ENCODE results near the gene CD3E. TPM values are rescaled to one million over a fixed set of nuclear protein-coding genes. Genes with fewer than 3 reads are reported as not detected.

Gene CD3E
- total RNA-seq, 1 donor from 2014 or later = 9.9 TPM

DNA sequence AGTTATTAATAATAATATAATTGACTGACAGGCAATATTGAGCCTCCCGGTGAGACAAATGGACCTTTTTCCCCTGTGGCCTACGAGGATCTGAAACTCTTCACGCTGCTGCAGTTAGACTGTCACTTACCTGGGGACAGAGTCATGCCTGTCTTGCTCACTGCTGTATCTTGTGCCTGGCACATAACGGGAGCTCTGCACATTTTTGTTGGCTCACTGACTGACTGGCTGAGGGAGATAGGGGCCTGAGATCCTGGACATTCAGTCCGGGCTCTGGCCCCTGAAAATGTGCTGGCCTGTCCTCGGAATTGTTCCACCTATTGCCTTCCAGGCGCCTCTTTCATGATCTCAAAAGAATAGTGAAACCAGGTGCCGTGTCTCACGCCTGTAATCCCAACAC, 38.7 kb downstream of the CD3E start:
- no peak for DNase-seq
- no peaks in the 10 kb centered on the region for H3K9me3 ChIP-seq
- TF ChIP-seq, protein P1, sequence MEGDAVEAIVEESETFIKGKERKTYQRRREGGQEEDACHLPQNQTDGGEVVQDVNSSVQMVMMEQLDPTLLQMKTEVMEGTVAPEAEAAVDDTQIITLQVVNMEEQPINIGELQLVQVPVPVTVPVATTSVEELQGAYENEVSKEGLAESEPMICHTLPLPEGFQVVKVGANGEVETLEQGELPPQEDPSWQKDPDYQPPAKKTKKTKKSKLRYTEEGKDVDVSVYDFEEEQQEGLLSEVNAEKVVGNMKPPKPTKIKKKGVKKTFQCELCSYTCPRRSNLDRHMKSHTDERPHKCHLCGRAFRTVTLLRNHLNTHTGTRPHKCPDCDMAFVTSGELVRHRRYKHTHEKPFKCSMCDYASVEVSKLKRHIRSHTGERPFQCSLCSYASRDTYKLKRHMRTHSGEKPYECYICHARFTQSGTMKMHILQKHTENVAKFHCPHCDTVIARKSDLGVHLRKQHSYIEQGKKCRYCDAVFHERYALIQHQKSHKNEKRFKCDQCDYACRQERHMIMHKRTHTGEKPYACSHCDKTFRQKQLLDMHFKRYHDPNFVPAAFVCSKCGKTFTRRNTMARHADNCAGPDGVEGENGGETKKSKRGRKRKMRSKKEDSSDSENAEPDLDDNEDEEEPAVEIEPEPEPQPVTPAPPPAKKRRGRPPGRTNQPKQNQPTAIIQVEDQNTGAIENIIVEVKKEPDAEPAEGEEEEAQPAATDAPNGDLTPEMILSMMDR (IDR thresholded peaks at IDR 0.05) = no peak
- H3K4me3 ChIP-seq = no peak overlapping the region
- no peak overlapping the region for H3K27ac ChIP-seq
- ATAC-seq = no peak
- H3K36me3 ChIP-seq = no peaks in the 10 kb centered on the region
- intact Hi-C loops (cut with DNase I) = no loop called here
- H3K27me3 ChIP-seq (ENCODE audit: low read depth) = no peaks in the 10 kb centered on the region
- no peaks in the 10 kb centered on the region for H3K4me1 ChIP-seq

DNA sequence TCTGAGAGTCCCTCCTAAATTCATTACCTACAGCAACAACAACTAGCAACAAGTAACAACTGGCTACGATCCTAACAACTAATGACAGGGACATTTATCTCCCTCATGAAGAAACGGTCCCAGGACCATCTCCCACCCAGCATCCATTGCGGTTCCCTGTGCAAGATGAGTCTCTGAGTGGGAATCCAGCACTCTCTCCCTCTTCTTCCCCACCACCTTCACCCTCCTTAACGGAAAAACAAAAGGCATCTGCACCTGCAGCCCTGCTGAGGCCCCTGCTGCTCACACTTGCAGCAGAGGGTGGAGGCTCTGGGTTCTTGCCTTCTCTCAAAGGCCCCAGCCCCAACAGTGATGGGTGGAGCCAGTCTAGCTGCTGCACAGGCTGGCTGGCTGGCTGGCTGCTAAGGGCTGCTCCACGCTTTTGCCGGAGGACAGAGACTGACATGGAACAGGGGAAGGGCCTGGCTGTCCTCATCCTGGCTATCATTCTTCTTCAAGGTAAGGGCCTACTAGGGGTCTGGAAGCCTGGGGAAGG, 39.5 kb downstream of the CD3E start, which contains the start of gene CD3G:
Gene CD3G (plus strand): TSS at position 364 of the 535 bp plus-strand sequence. CDS start 80 bp downstream, at position 444.
- TF ChIP-seq, protein P1 (IDR thresholded peaks at IDR 0.05) = no peak
- Histone ChIP-seq H3K27me3 (ENCODE audit: low read depth) (no peaks in the 10 kb centered on the region), H3K9me3 (no peaks in the 10 kb centered on the region), H3K4me3 (peak within 1 kb of the TSS; percentile 24), H3K4me1 (no peaks in the 10 kb centered on the region), H3K36me3 (no peaks in the 10 kb centered on the region), H3K27ac (peak within 1 kb of the TSS; percentile 25)
- intact Hi-C loops (cut with DNase I) = no loop called here
- DNase-seq (no peak), ATAC-seq (peak; percentile 43 to 46)

DNA sequence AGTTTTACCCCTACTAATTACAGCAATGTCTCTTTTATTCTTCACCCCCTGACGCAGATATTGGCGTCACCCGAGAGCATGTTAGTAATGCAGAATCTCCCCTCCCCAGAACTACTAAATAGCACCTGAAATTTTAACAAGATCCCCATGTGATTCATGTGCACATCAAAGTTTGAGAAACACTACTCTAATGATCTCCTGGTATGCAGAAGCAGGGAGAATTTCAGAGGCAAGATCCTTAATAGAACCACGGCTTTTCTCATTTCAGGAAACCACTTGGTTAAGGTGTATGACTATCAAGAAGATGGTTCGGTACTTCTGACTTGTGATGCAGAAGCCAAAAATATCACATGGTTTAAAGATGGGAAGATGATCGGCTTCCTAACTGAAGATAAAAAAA, 44.9 kb downstream of the CD3E start:
- no peak for DNase-seq
- no peaks in the 10 kb centered on the region for H3K9me3 ChIP-seq
- H3K36me3 ChIP-seq = no peaks in the 10 kb centered on the region
- intact Hi-C loops (cut with DNase I) = no loop called here
- TF ChIP-seq, protein P1 (IDR thresholded peaks at IDR 0.05) = no peak
- H3K27me3 ChIP-seq (ENCODE audit: low read depth) = no peaks in the 10 kb centered on the region
- no peaks in the 10 kb centered on the region for H3K4me1 ChIP-seq
- no peak overlapping the region for H3K4me3 ChIP-seq
- H3K27ac ChIP-seq = no peak overlapping the region
- no peak for ATAC-seq

DNA sequence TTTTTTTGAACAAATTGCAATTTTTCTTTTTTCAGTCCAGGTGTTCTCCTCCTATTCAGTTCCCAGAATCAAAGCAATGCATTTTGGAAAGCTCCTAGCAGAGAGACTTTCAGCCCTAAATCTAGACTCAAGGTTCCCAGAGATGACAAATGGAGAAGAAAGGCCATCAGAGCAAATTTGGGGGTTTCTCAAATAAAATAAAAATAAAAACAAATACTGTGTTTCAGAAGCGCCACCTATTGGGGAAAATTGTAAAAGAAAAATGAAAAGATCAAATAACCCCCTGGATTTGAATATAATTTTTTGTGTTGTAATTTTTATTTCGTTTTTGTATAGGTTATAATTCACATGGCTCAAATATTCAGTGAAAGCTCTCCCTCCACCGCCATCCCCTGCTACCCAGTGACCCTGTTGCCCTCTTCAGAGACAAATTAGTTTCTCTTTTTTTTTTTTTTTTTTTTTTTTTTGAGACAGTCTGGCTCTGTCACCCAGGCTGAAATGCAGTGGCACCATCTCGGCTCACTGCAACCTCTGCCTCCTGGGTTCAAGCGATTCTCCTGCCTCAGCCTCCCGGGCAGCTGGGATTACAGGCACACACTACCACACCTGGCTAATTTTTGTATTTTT, 48.7 kb downstream of the CD3E start:
- Histone ChIP-seq H3K27ac (no peak overlapping the region), H3K27me3 (ENCODE audit: low read depth) (no peaks in the 10 kb centered on the region), H3K36me3 (no peaks in the 10 kb centered on the region), H3K4me1 (no peaks in the 10 kb centered on the region), H3K4me3 (no peak overlapping the region), H3K9me3 (no peaks in the 10 kb centered on the region)
- TF ChIP-seq, protein P1 (IDR thresholded peaks at IDR 0.05) = peak; percentile 62
- ATAC-seq (no peak), DNase-seq (no peak)
- intact Hi-C loops (cut with DNase I) = no loop called here

DNA sequence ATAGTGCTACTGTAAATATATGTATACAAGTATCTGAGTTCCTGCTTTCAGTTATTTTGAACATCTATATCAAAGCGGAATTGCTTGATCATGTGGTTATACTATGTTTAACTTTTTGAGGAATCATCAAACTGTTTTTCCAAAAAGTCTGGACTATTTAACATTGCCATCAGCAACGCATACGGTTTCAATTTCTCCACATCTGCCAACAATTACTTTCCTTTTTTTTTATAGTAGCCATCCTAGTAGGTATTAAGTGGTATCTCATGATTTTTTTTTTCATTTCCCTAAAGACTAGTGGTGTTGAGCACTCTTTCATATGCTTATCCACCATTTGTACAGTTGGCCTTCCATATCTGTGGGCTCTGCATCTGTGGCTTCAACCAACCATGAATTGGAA, 53.5 kb downstream of the CD3E start:
- TF ChIP-seq, protein P1 (IDR thresholded peaks at IDR 0.05) = no peak
- Histone ChIP-seq H3K27ac (no peak overlapping the region), H3K4me1 (peaks cover 25% of the 10 kb centered on the region), H3K36me3 (peaks cover 9% of the 10 kb centered on the region), H3K9me3 (no peaks in the 10 kb centered on the region), H3K4me3 (no peak overlapping the region), H3K27me3 (ENCODE audit: low read depth) (no peaks in the 10 kb centered on the region)
- intact Hi-C loops (cut with DNase I) = no loop called here
- DNase-seq (no peak), ATAC-seq (no peak)
